ENCODE data around the gene MICAL3. TPM values are rescaled to one million over a fixed set of nuclear protein-coding genes. Genes with fewer than 3 reads are reported as not detected.

The MICAL3 gene
- total and polyA plus RNA-seq, 2 donors: 31.8 to 42.4 TPM

GRCh38 chr22:17803609-17804270 is 220.6 kb downstream of the MICAL3 start:
- no peaks in the 10 kb centered on the region for H3K36me3 ChIP-seq (ENCODE audit: insufficient read depth)
- no peak for DNase-seq (ENCODE audit: extremely low spot score)

DNA sequence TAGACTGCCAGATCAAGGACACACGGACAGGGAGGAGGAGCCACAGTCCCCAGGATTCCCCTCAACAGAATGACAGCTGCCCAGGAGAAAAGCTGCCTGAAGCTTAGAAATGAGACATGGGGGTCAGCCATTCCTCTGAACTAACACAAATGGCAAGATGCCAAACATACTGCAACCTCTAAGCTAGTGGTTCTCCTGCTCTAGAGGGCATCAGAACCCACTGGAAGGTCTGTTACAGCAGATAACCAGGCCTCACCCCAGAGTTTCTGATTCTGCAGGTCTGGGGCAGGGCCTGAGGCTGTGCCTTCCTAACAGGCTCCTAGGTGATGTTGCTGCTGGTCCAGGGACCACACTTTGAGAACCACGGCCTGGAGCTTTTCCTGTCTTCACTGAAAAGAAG is 221.5 kb downstream of the MICAL3 start:
- H3K27ac ChIP-seq (ENCODE audit: low read depth): no peak overlapping the region
- H3K4me3 ChIP-seq (ENCODE audit: low read depth, low read length): no peak overlapping the region
- no peaks in the 10 kb centered on the region for H3K4me1 ChIP-seq (ENCODE audit: insufficient read depth)
- DNase-seq (ENCODE audit: extremely low spot score): no peak
- 83% methylated on average over 2 of the region's 2 CpGs for WGBS
- no peaks in the 10 kb centered on the region for H3K36me3 ChIP-seq (ENCODE audit: insufficient read depth)

More at GRCh38 chr22:17803609-17804270, 220.6 kb downstream of the MICAL3 start:
- no peak overlapping the region for H3K4me3 ChIP-seq (ENCODE audit: low read depth, low read length)
- no peaks in the 10 kb centered on the region for H3K4me1 ChIP-seq (ENCODE audit: insufficient read depth)
- no peak overlapping the region for H3K27ac ChIP-seq (ENCODE audit: low read depth)
- 90% methylated on average over 20 of the region's 20 CpGs for WGBS

DNA sequence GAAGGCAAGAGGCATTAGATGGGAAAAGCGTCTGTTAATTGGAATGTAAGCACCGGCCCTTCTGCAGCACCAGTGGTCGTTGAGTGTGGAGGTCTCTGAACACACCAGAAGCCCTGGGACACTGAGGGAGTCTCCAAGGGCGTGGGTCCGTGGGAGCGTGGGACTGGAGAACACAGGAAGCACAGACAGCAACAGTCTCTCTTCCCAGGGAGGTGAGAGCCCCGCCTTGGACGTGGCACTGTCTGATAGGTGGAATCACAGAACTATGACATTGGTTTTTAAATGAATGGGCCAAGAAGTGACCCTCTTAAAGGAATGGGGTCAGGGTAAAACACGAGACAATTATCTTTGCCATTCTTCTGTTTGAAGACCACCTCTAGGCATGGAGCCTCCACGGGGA is 221.9 kb downstream of the MICAL3 start:
- H3K27ac ChIP-seq (ENCODE audit: low read depth): no peak overlapping the region
- H3K4me1 ChIP-seq (ENCODE audit: insufficient read depth): no peaks in the 10 kb centered on the region
- no peak overlapping the region for H3K4me3 ChIP-seq (ENCODE audit: low read depth, low read length)
- WGBS: 94% methylated on average over 10 of the region's 10 CpGs
- no peak for DNase-seq (ENCODE audit: extremely low spot score)
- H3K36me3 ChIP-seq (ENCODE audit: insufficient read depth): no peaks in the 10 kb centered on the region

GRCh38 chr22:17797721-17798559 is 226.4 kb downstream of the MICAL3 start:
- 84% methylated on average over 23 of the region's 23 CpGs for WGBS
- Histone ChIP-seq H3K4me1 (ENCODE audit: insufficient read depth) (no peaks in the 10 kb centered on the region), H3K4me3 (ENCODE audit: low read depth, low read length) (no peak overlapping the region), H3K36me3 (ENCODE audit: insufficient read depth) (no peaks in the 10 kb centered on the region), H3K27ac (ENCODE audit: low read depth) (no peak overlapping the region)
- DNase-seq (ENCODE audit: extremely low spot score): no peak

- H3K4me1 ChIP-seq (ENCODE audit: insufficient read depth): no peaks in the 10 kb centered on the region
- H3K27ac ChIP-seq (ENCODE audit: low read depth): no peak overlapping the region
- WGBS: 93% methylated on average over 5 of the region's 5 CpGs
- no peak for DNase-seq (ENCODE audit: extremely low spot score)
- H3K4me3 ChIP-seq (ENCODE audit: low read depth, low read length): no peak overlapping the region
- no peaks in the 10 kb centered on the region for H3K36me3 ChIP-seq (ENCODE audit: insufficient read depth)
Measured at GRCh38 chr22:17796695-17797094, 227.7 kb downstream of the MICAL3 start.

- DNase-seq (ENCODE audit: extremely low spot score): no peak
- Histone ChIP-seq H3K27ac (ENCODE audit: low read depth) (no peak overlapping the region), H3K4me1 (ENCODE audit: insufficient read depth) (no peaks in the 10 kb centered on the region), H3K4me3 (ENCODE audit: low read depth, low read length) (no peak overlapping the region), H3K36me3 (ENCODE audit: insufficient read depth) (no peaks in the 10 kb centered on the region)
- 91% methylated on average over 32 of the region's 32 CpGs for WGBS
Measured at GRCh38 chr22:17795661-17796548, 228.5 kb downstream of the MICAL3 start.

DNA sequence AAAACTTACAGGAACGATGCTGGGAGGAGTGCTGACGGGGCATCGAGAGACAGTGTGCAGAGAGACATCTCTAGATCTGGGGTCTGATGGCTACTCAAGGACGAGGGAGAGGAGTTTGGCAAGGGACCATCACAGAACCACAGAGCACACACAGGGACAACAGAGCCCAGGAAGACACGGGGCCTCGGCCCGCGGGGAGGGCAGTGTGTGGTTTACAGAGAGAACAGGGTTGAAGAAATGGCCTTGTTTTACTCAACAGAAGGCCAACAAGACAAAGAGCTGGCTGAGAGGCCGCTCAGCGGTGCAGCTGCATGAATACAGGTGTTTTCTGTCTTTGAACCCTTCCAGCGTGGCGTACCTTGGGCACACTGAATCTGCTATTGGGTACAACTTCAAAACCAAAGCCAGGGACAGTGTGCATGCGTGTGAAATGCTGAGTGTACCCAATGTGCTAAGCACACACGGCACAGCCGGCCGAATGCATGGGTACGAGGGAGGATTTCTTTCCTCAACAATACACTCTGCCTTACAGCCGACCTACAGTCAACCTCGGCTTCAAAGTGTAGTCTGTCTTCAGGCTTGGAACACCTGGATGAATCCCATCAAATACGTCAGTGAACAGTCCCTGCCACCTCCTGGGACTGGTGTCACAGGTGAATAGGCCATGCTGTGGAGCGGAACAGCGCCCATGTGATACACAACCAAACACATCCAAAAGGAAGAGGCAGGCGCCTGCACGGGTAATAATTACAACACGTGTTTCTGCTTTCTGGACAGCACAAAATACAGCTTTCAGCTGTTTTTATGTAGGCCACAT is 229.4 kb downstream of the MICAL3 start:
- no peak overlapping the region for H3K4me3 ChIP-seq (ENCODE audit: low read depth, low read length)
- DNase-seq (ENCODE audit: extremely low spot score): no peak
- peaks cover 2% of the 10 kb centered on the region for H3K36me3 ChIP-seq (ENCODE audit: insufficient read depth)
- H3K4me1 ChIP-seq (ENCODE audit: insufficient read depth): no peaks in the 10 kb centered on the region
- WGBS: 89% methylated on average over 25 of the region's 25 CpGs
- no peak overlapping the region for H3K27ac ChIP-seq (ENCODE audit: low read depth)

GRCh38 chr22:17792854-17793434 is 231.4 kb downstream of the MICAL3 start:
- DNase-seq (ENCODE audit: extremely low spot score): no peak
- peaks cover 2% of the 10 kb centered on the region for H3K36me3 ChIP-seq (ENCODE audit: insufficient read depth)

DNA sequence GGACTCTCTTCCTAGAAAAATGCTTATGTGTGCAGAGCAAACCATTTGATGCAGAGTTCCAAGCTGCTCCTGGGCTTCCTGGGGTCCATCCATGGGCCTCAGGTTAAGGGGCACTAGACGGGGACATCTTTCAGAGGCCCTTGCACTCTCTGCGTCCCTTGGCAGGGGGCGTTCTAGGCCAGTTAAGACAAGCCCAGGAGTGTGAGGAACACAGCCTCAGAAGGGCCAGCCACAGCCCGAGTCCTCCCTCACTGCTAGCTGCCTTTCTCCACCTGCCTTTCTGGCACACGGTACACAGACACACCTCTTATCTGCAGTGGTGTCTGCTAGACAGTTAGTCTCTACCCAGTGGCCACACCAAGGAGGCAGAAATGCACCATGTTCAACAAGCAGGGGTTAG is 232.1 kb downstream of the MICAL3 start:
- 69% methylated on average over 5 of the region's 5 CpGs for WGBS
- no peak overlapping the region for H3K4me3 ChIP-seq (ENCODE audit: low read depth, low read length)
- DNase-seq (ENCODE audit: extremely low spot score): no peak
- H3K4me1 ChIP-seq (ENCODE audit: insufficient read depth): no peaks in the 10 kb centered on the region
- peaks cover 2% of the 10 kb centered on the region for H3K36me3 ChIP-seq (ENCODE audit: insufficient read depth)
- no peak overlapping the region for H3K27ac ChIP-seq (ENCODE audit: low read depth)

More at GRCh38 chr22:17792854-17793434, 231.4 kb downstream of the MICAL3 start:
- H3K27ac ChIP-seq (ENCODE audit: low read depth): no peak overlapping the region
- no peaks in the 10 kb centered on the region for H3K4me1 ChIP-seq (ENCODE audit: insufficient read depth)
- no peak overlapping the region for H3K4me3 ChIP-seq (ENCODE audit: low read depth, low read length)
- 83% methylated on average over 29 of the region's 29 CpGs for WGBS

DNA sequence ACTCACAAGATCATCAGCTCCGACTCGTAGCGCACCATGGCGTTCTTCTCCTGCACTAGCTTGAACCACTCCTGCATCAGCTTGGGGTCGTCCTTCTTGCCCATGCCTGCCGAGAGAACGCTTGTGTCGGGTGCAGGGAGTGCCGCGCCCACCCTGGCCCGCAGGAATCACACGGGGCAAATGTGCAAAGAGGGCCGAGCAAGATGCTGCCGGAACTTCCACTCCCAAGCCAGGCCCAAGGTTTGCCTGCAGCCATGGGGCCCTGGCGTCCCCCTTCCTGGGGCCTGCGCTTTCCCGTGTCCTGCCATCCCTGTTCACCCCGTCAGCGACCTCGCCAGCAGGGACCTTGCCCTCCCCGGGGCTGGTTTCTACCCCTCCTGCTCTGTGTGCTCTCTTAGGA is 233.2 kb downstream of the MICAL3 start:
- no peak for DNase-seq (ENCODE audit: extremely low spot score)
- H3K36me3 ChIP-seq (ENCODE audit: insufficient read depth): peaks cover 2% of the 10 kb centered on the region
- H3K27ac ChIP-seq (ENCODE audit: low read depth): no peak overlapping the region
- 93% methylated on average over 21 of the region's 21 CpGs for WGBS
- no peak overlapping the region for H3K4me3 ChIP-seq (ENCODE audit: low read depth, low read length)
- no peaks in the 10 kb centered on the region for H3K4me1 ChIP-seq (ENCODE audit: insufficient read depth)

GRCh38 chr22:17789379-17790200 is 234.8 kb downstream of the MICAL3 start:
- H3K4me3 ChIP-seq (ENCODE audit: low read depth, low read length): no peak overlapping the region
- no peak overlapping the region for H3K27ac ChIP-seq (ENCODE audit: low read depth)
- 91% methylated on average over 27 of the region's 27 CpGs for WGBS
- DNase-seq (ENCODE audit: extremely low spot score): no peak
- H3K4me1 ChIP-seq (ENCODE audit: insufficient read depth): no peaks in the 10 kb centered on the region
- peaks cover 2% of the 10 kb centered on the region for H3K36me3 ChIP-seq (ENCODE audit: insufficient read depth)

Measured in urinary bladder (tissue), 4 donors.